Trophoblast cell (in vitro differentiated cells and primary cell): Measurements from ENCODE around the gene LAMC3.

Source experiments
- DNase-seq, 2 donors: peaks; one replicate each; pipeline ENCODE4 v3.0.0-alpha.2; 2016
- H2AFZ ChIP-seq: 2 replicates; pipeline ENCODE4 v1.6.1; 2013; ENCODE audit warnings: low read length, moderate library complexity, mild to moderate bottlenecking; ENCODE audit not compliant: insufficient read depth, poor library complexity
- H2AK5ac ChIP-seq: 2 replicates; pipeline ENCODE4 v1.6.1; 2013; ENCODE audit warnings: mild to moderate bottlenecking, low read length
- H2BK120ac ChIP-seq: 2 replicates; pipeline ENCODE4 v1.6.1; 2013; ENCODE audit warnings: low read length, mild to moderate bottlenecking, moderate library complexity; ENCODE audit not compliant: insufficient read depth, poor library complexity
- H2BK12ac ChIP-seq: 2 replicates; pipeline ENCODE4 v1.6.1; 2013; ENCODE audit warnings: mild to moderate bottlenecking, low read length, moderate library complexity
- H2BK5ac ChIP-seq: 2 replicates; pipeline ENCODE4 v1.6.1; 2013; ENCODE audit warnings: low read length, low read depth, moderate library complexity, mild to moderate bottlenecking; ENCODE audit not compliant: poor library complexity
- H3K14ac ChIP-seq: 2 replicates; pipeline ENCODE4 v1.6.1; 2013; ENCODE audit warnings: mild to moderate bottlenecking, low read length
- H3K18ac ChIP-seq: 2 replicates; pipeline ENCODE4 v1.6.1; 2013; ENCODE audit warnings: mild to moderate bottlenecking, low read length
- H3K23ac ChIP-seq: 2 replicates; pipeline ENCODE4 v1.6.1; 2013; ENCODE audit warnings: low read length
- H3K27ac ChIP-seq: 2 replicates; pipeline ENCODE4 v1.5.1; 2013; ENCODE audit warnings: low read depth, mild to moderate bottlenecking, inconsistent platforms, low read length, moderate library complexity
- H3K27me3 ChIP-seq: 2 replicates; pipeline ENCODE4 v1.6.1; 2013; ENCODE audit warnings: inconsistent platforms, mild to moderate bottlenecking, low read length, moderate library complexity; ENCODE audit not compliant: insufficient read depth
- H3K36me3 ChIP-seq, 2 experiments: 1 replicate in 1 of 2; 2 replicates in 1 of 2; pipeline ENCODE4 v1.6.1; 2013; ENCODE audit warnings: low read length in 2 of 2, mild to moderate bottlenecking in 2 of 2, moderate library complexity in 1 of 2; ENCODE audit not compliant: insufficient read depth in 2 of 2, control insufficient read depth in 1 of 2
- H3K4ac ChIP-seq: 2 replicates; pipeline ENCODE4 v1.6.1; 2013; ENCODE audit warnings: low read depth, mild to moderate bottlenecking, low read length, moderate library complexity
- H3K4me1 ChIP-seq, 2 experiments: 1 replicate in 1 of 2; 2 replicates in 1 of 2; pipeline ENCODE4 v1.6.1; 2013; ENCODE audit warnings: low read length in 2 of 2, mild to moderate bottlenecking in 2 of 2, moderate library complexity in 1 of 2; ENCODE audit not compliant: insufficient read depth in 2 of 2, control insufficient read depth in 1 of 2
- H3K4me2 ChIP-seq: 2 replicates; pipeline ENCODE4 v1.6.1; 2013; ENCODE audit warnings: inconsistent platforms, mild to moderate bottlenecking, low read length, moderate library complexity
- H3K4me3 ChIP-seq: 2 replicates; pipeline ENCODE4 v1.5.1; 2013; ENCODE audit warnings: mild to moderate bottlenecking, low read depth, low read length, inconsistent platforms
- H3K79me1 ChIP-seq: one replicate; pipeline ENCODE4 v1.6.1; 2013; ENCODE audit warnings: low read length
- H3K79me2 ChIP-seq: 2 replicates; pipeline ENCODE4 v1.6.1; 2013; ENCODE audit warnings: low read length, mild to moderate bottlenecking; ENCODE audit not compliant: control insufficient read depth, insufficient read depth, poor library complexity
- H3K9ac ChIP-seq: 2 replicates; pipeline ENCODE4 v1.6.1; 2013; ENCODE audit warnings: mild to moderate bottlenecking, low read length
- H3K9me3 ChIP-seq: 2 replicates; pipeline ENCODE4 v1.6.1; 2013; ENCODE audit warnings: low read depth, mild to moderate bottlenecking, control low read depth, inconsistent platforms, low read length; ENCODE audit not compliant: insufficient read depth
- H4K12ac ChIP-seq: 2 replicates; pipeline ENCODE4 v1.6.1; 2013; ENCODE audit warnings: low read depth, mild to moderate bottlenecking, low read length, moderate library complexity
- H4K8ac ChIP-seq: 2 replicates; pipeline ENCODE4 v1.6.1; 2013; ENCODE audit warnings: low read depth, mild to moderate bottlenecking, low read length, moderate library complexity
- H4K91ac ChIP-seq: one replicate; pipeline ENCODE4 v1.6.1; 2013; ENCODE audit warnings: low read depth, mild to moderate bottlenecking, low read length, moderate library complexity
- WGBS: extraction: QIAGEN DNeasy Blood & Tissue Kit; methylation state at CpG from one replicate; pipeline ENCODE4 v1.1.7; 2013; ENCODE audit warnings: missing lambda C conversion rate; ENCODE audit not compliant: insufficient read length, insufficient coverage; ENCODE audit errors: extremely low coverage; 5-methylcytosine and 5-hydroxymethylcytosine counted together

The LAMC3 gene

DNA sequence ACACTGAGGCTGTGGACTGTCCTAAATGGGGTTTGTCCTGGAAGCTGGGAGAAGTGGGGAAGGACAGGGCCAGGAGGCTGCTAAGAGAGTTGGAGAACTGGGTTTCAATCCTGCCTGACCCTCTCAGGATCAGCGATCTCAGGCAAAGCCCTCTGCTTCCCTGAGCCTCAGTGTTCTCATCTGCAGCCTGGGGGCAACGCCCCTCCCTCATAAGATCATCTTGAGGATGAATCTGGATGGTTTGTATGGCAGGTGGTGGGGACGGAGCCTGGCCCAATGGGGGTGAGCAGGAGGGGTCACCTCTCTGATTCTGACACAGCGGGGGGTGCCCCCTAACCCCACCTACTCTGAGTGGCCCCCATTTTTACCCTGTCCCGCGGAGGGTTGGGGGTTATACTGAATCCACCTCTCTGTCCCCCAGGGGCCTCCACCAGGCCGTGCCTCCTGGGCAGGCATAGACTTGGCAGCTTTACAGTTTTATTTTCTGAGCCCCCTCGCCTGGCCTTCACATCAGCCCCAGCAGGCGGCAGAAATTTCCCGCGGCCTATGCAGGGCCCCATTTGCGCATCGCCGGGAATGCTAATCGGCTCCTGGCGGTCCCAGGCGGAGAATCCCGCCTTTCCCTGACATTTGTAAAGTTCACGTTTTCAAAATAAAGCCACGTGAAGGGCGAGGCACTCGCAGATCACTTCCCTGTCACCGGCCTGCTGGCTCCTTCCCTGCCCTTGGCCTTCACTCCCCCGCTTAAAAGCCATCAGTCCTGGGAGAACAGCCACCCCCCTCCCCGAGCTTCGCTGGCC lies 17.8 kb upstream of the LAMC3 start:
- H2BK12ac ChIP-seq, result no peak overlapping the region
- H4K91ac ChIP-seq, result no peak overlapping the region
- no peak overlapping the region for H4K8ac ChIP-seq
- H3K79me2 ChIP-seq, result no peaks in the 10 kb centered on the region
- DNase-seq, result no peak
- H3K18ac ChIP-seq, result no peak overlapping the region
- no peaks in the 10 kb centered on the region for H3K4me1 ChIP-seq
- H3K4ac ChIP-seq, result no peak overlapping the region
- no peak overlapping the region for H2BK5ac ChIP-seq
- no peak overlapping the region for H2AK5ac ChIP-seq
- no peak overlapping the region for H3K23ac ChIP-seq
- no peak overlapping the region for H3K27ac ChIP-seq
- H2AFZ ChIP-seq, result no peak overlapping the region
- H3K9me3 ChIP-seq, result no peaks in the 10 kb centered on the region
- no peaks in the 10 kb centered on the region for H3K36me3 ChIP-seq
- H3K79me1 ChIP-seq, result no peaks in the 10 kb centered on the region
- WGBS, result no CpG with 5 or more reads among the region's 26 CpGs
- no peak overlapping the region for H3K4me3 ChIP-seq
- no peak overlapping the region for H3K4me2 ChIP-seq
- no peak overlapping the region for H4K12ac ChIP-seq
- no peak overlapping the region for H2BK120ac ChIP-seq
- no peak overlapping the region for H3K9ac ChIP-seq
- H3K14ac ChIP-seq, result no peak overlapping the region
- H3K27me3 ChIP-seq, result no peaks in the 10 kb centered on the region

DNA sequence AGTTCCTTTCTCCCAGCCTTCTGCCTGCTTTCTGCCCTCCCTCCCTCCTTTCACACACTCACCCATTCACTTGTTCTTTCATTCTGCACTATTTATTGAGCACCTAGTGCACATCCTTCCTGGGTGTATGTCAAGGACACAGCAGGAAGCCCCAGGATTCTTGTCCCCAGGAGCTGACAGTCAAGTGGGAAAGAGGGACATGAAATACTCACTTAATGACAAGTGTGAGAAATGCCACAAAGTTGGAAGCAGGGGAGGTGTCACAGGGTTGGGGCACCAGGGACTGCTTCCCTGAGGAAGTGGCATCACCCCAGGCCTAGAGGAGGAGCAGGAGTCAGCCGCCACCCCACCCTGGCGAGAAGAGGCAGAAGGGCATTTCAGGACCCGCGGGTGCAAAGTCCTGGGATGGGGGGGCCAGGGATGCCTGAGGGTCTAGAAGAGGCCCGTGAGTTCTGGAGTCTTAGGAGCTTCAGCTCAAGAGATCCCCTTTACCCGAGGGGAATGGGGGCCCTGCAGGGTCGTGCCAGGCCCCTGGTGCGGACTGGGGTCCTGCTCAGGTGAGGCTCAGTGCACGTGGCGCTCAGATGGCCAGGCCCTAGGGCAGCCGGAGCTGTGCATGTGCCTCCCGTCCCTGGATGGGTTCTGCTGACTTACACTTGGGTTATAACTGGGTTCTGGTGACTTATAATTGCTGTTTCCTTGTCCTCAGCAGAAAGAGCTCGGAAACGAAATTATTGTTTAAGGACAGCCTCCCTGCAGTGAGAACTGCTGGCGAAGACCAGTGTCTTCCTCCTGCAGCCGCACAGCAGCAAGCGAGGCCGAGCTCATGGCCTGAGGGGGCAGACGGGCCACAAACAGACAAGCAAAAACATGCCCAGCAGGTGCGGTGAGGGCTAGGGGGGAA lies 16.9 kb upstream of the LAMC3 start:
- no peak overlapping the region for H2AK5ac ChIP-seq
- no peaks in the 10 kb centered on the region for H3K27me3 ChIP-seq
- H3K23ac ChIP-seq, result no peak overlapping the region
- no peaks in the 10 kb centered on the region for H3K79me1 ChIP-seq
- H4K12ac ChIP-seq, result no peak overlapping the region
- no peak overlapping the region for H3K27ac ChIP-seq
- no peak overlapping the region for H4K8ac ChIP-seq
- H3K9me3 ChIP-seq, result no peaks in the 10 kb centered on the region
- H2BK120ac ChIP-seq, result no peak overlapping the region
- H2BK12ac ChIP-seq, result no peak overlapping the region
- H3K4me3 ChIP-seq, result no peak overlapping the region
- no peak overlapping the region for H2BK5ac ChIP-seq
- H3K4ac ChIP-seq, result no peak overlapping the region
- H3K79me2 ChIP-seq, result no peaks in the 10 kb centered on the region
- no peak overlapping the region for H2AFZ ChIP-seq
- no peak overlapping the region for H4K91ac ChIP-seq
- H3K36me3 ChIP-seq, result no peaks in the 10 kb centered on the region
- no peak overlapping the region for H3K4me2 ChIP-seq
- no peak overlapping the region for H3K9ac ChIP-seq
- no peaks in the 10 kb centered on the region for H3K4me1 ChIP-seq
- DNase-seq, result peak in 1 of 2 donors; percentile 16
- H3K18ac ChIP-seq, result no peak overlapping the region
- WGBS, result no CpG with 5 or more reads among the region's 20 CpGs
- no peak overlapping the region for H3K14ac ChIP-seq

DNA sequence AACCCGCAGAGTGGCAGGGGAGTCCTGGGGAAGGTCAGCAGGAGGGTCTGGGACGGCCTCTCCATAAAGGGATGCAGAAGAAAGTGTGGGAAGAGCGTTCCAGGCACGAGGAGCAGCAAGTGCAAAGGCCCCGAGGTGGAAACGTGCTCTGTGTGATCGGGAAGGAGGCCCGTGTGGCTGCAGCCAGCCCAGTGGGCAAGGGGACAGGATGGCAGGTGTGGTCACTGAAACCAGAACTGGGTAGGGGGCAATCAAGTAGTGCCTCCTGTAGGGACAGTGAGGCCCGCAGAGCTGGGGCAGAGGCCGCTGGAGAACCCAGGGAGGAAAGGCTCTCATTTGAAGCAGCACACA lies 16.3 kb upstream of the LAMC3 start:
- Histone ChIP-seq H2BK12ac (no peak overlapping the region), H3K9me3 (no peaks in the 10 kb centered on the region), H3K4me1 (no peaks in the 10 kb centered on the region), H2BK120ac (no peak overlapping the region), H3K18ac (no peak overlapping the region), H2AK5ac (no peak overlapping the region), H2AFZ (no peak overlapping the region), H3K27me3 (no peaks in the 10 kb centered on the region), H4K91ac (no peak overlapping the region), H3K9ac (no peak overlapping the region), H3K14ac (no peak overlapping the region), H4K8ac (no peak overlapping the region), H3K27ac (no peak overlapping the region), H2BK5ac (no peak overlapping the region), H3K4me2 (no peak overlapping the region), H4K12ac (no peak overlapping the region), H3K36me3 (no peaks in the 10 kb centered on the region), H3K23ac (no peak overlapping the region), H3K79me1 (no peaks in the 10 kb centered on the region), H3K79me2 (no peaks in the 10 kb centered on the region), H3K4me3 (no peak overlapping the region), H3K4ac (no peak overlapping the region)
- WGBS, result no CpG with 5 or more reads among the region's 10 CpGs
- no peak for DNase-seq

DNA sequence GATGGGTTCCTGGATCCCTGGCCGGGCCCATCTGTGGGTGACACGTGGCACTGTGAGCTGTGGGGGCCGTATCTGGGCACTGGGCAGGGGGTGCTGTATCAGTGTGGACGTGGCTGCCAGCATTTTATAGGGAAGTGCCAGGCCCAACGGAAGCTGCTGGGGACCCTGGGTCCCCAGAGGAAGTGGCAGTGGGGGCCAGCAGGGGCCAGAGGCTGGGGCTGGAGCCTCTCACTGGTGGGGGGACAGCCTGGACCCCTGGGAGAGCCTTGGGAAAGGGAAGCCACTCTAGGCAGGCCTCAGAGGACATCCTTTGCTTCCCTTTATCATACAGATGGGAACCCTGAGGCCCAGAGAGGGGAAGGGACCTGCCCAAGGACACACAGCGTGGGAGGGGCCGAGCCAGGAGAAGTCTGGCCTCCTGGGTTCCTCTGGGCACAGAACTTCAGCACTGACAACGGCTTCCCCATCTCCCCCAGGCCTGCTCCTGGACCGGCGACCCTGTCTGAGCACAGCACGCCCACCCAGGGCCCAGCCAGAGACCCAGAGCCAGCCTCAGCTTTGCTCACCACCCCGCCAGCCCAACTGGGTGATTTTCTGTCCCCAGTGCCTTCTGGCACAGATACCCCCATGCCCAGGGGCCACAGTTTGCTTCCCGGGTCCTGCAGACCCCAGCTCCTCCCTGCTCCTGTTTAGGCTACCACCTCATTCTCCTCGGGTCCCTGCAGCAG lies 15.5 kb upstream of the LAMC3 start:
- Histone ChIP-seq H3K4ac (no peak overlapping the region), H2AFZ (no peak overlapping the region), H3K14ac (no peak overlapping the region), H3K18ac (no peak overlapping the region), H4K12ac (no peak overlapping the region), H3K9ac (no peak overlapping the region), H4K8ac (no peak overlapping the region), H2BK120ac (no peak overlapping the region), H4K91ac (no peak overlapping the region), H3K79me2 (no peaks in the 10 kb centered on the region), H3K4me3 (no peak overlapping the region), H3K9me3 (no peaks in the 10 kb centered on the region), H3K79me1 (no peaks in the 10 kb centered on the region), H3K27ac (no peak overlapping the region), H3K4me2 (no peak overlapping the region), H2BK12ac (no peak overlapping the region), H2AK5ac (no peak overlapping the region), H2BK5ac (no peak overlapping the region), H3K36me3 (no peaks in the 10 kb centered on the region), H3K4me1 (no peaks in the 10 kb centered on the region), H3K27me3 (no peaks in the 10 kb centered on the region), H3K23ac (no peak overlapping the region)
- no CpG with 5 or more reads among the region's 14 CpGs for WGBS
- DNase-seq, result no peak
